ENCODE measurements around the gene RPS6KL1.

RPS6KL1 gene

DNA sequence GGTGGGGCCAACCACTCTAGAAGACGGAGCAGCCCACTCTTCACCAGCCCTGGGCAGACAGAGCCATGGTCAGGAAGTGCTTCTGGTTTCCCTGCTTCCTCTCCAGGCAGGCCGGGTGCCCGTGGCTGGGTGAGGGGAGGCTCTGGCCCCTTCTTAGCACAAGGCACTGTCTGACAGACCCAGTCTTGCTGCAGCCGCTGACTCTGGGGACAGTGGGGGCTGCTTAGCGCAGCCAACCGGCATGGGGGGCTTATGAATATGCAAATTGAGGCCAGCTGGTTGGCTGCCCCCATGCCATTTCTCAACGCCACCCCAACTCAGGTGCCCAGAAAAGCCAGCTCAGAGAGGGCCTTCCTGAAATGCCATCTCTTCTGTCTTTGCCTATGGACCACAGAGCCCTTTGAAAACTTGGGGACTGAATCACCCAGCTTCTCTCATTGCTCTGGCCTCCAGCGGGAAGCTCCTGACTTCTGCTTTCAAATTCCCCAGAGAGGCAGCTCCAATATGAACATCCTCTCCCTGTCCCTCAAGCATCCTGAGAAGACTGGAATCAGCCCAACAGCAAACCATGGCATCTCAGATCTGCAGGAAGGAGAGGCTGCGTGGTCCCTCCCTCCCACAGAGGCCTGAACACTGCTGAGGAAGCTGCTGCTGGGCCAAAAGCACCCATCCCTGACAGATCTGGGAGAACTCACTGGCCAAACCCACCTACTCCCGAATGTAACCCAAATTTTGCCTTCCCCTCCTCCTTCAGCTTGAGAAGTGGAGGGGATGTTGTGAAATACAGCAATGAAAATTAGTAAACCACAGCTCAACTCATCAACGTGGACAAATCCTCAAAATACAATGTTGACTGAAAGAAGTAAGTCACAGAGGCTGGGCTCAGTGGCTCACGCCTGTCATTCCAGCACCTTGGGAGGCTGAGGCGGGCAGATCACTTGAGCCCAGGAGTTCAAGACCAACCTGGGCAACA is 46.8 kb downstream of the RPS6KL1 start, which contains the start of gene PROX2:
TSS of gene PROX2 (minus strand) at position 205 of the 973 bp plus-strand sequence. CDS start 12,311 bp downstream, outside the sequence.
- no peak within 1 kb of the TSS for H3K4me3 ChIP-seq (ENCODE audit: low read depth in 1 of 2, low read length in 2 of 2)
- H3K36me3 ChIP-seq (ENCODE audit: control insufficient read depth in 1 of 2, insufficient read depth in 2 of 2, low read length in 2 of 2), result no peaks in the 10 kb centered on the region
- peaks cover 0 to 5% of the 10 kb centered on the region in 2 donors for H3K4me1 ChIP-seq (ENCODE audit: control insufficient read depth in 1 of 2, insufficient read depth in 2 of 2, low read length in 2 of 2)
- no peaks in the 10 kb centered on the region for H3K27me3 ChIP-seq (ENCODE audit: low read depth, low read length)
- H3K9me3 ChIP-seq (ENCODE audit: control insufficient read depth in 1 of 2, low read length in 2 of 2), result no peaks in the 10 kb centered on the region
- H3K27ac ChIP-seq (ENCODE audit: low read length), result no peak within 1 kb of the TSS

DNA sequence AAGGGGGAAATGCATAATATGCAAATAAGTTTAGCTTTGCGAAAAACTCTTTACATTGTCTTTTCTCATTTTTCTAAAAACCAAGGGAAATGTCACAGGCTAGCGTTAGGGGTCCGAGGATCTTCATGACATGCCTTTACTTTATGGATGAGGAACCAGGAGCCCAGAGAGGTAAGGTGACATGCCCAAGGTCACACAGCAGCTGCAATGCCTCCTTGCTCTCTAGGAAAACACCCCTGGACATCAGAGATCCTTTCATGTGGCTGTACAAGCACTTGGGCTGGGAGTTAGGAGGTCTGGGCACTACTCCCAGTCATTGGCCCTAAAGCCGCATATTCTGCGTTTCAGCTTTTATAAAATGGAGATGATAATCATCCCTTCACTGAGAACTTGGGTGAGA is 47.9 kb downstream of the RPS6KL1 start:
- Histone ChIP-seq H3K27me3 (ENCODE audit: low read depth, low read length) (no peaks in the 10 kb centered on the region), H3K27ac (ENCODE audit: low read length) (no peak overlapping the region), H3K4me3 (ENCODE audit: low read depth in 1 of 2, low read length in 2 of 2) (no peak overlapping the region), H3K4me1 (ENCODE audit: control insufficient read depth in 1 of 2, insufficient read depth in 2 of 2, low read length in 2 of 2) (no peaks in the 10 kb centered on the region), H3K9me3 (ENCODE audit: control insufficient read depth in 1 of 2, low read length in 2 of 2) (no peaks in the 10 kb centered on the region), H3K36me3 (ENCODE audit: control insufficient read depth in 1 of 2, insufficient read depth in 2 of 2, low read length in 2 of 2) (no peaks in the 10 kb centered on the region)

DNA sequence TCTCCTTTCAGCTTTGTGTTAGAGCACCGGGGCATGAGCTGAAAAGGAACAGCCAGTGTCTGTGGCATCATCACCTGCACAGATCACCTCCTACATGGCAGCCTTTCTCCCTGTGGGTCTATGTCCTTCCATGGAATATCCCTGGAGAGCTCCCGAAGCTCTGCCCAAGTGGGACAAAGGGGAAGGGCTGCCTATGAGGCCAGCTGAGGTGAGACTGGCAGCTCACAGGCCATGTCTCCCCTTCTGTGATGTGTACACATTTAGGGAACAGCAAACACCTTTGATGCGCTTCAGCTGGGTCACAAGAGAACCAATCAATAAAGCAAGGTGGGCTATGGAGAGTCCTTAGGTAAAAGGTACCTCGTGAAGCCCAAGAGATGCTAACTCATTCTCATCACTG is 51.2 kb downstream of the RPS6KL1 start:
- no peak overlapping the region for H3K27ac ChIP-seq (ENCODE audit: low read length)
- H3K36me3 ChIP-seq (ENCODE audit: control insufficient read depth in 1 of 2, insufficient read depth in 2 of 2, low read length in 2 of 2), result no peaks in the 10 kb centered on the region
- H3K4me1 ChIP-seq (ENCODE audit: control insufficient read depth in 1 of 2, insufficient read depth in 2 of 2, low read length in 2 of 2), result no peaks in the 10 kb centered on the region
- H3K9me3 ChIP-seq (ENCODE audit: control insufficient read depth in 1 of 2, low read length in 2 of 2), result no peaks in the 10 kb centered on the region
- H3K4me3 ChIP-seq (ENCODE audit: low read depth in 1 of 2, low read length in 2 of 2), result no peak overlapping the region
- no peaks in the 10 kb centered on the region for H3K27me3 ChIP-seq (ENCODE audit: low read depth, low read length)

DNA sequence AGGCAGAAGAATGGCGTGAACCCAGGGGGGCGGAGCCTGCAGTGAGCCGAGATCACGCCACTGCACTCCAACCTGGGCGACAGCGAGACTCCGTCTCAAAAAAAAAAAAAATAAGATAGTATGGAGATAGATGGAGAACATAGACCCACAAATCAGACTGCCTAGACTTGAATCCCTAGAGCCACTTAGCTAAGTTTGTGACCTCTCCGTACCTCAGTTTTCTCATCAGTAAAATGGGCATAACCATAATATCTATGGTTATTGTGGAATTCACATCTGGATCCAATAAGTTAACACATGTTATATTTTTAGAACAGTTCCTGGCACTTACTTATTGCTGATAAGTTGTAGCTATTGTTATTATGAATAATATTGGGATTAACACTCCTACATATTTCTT is 54.3 kb downstream of the RPS6KL1 start:
- H3K9me3 ChIP-seq (ENCODE audit: control insufficient read depth in 1 of 2, low read length in 2 of 2), result no peaks in the 10 kb centered on the region
- H3K27ac ChIP-seq (ENCODE audit: low read length), result no peak overlapping the region
- H3K27me3 ChIP-seq (ENCODE audit: low read depth, low read length), result no peaks in the 10 kb centered on the region
- no peaks in the 10 kb centered on the region for H3K36me3 ChIP-seq (ENCODE audit: control insufficient read depth in 1 of 2, insufficient read depth in 2 of 2, low read length in 2 of 2)
- no peaks in the 10 kb centered on the region for H3K4me1 ChIP-seq (ENCODE audit: control insufficient read depth in 1 of 2, insufficient read depth in 2 of 2, low read length in 2 of 2)
- H3K4me3 ChIP-seq (ENCODE audit: low read depth in 1 of 2, low read length in 2 of 2), result no peak overlapping the region

DNA sequence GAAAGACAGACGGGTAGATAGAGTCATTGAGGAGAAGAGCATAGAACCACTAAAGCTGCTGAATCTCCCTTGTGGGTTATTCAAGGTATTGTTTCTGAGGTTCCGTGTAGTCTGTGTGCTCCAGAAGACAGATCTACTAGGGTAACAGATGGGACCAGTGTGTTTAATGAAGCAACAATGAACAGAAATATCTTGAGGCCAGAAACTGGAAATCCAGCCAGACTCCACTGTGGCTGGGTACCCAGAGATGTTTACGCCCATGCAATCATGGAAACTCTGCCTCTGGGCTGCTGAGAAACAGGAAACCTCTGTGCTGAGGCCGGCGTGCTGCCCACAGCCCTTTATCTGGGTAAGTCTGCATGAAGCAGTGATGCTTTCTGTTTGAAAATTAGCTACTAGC is 55.4 kb downstream of the RPS6KL1 start:
- no peaks in the 10 kb centered on the region for H3K27me3 ChIP-seq (ENCODE audit: low read depth, low read length)
- no peaks in the 10 kb centered on the region for H3K9me3 ChIP-seq (ENCODE audit: control insufficient read depth in 1 of 2, low read length in 2 of 2)
- H3K27ac ChIP-seq (ENCODE audit: low read length), result peak overlapping the region; percentile 27
- H3K4me3 ChIP-seq (ENCODE audit: low read depth in 1 of 2, low read length in 2 of 2), result no peak overlapping the region
- H3K36me3 ChIP-seq (ENCODE audit: control insufficient read depth in 1 of 2, insufficient read depth in 2 of 2, low read length in 2 of 2), result no peaks in the 10 kb centered on the region
- no peaks in the 10 kb centered on the region for H3K4me1 ChIP-seq (ENCODE audit: control insufficient read depth in 1 of 2, insufficient read depth in 2 of 2, low read length in 2 of 2)

DNA sequence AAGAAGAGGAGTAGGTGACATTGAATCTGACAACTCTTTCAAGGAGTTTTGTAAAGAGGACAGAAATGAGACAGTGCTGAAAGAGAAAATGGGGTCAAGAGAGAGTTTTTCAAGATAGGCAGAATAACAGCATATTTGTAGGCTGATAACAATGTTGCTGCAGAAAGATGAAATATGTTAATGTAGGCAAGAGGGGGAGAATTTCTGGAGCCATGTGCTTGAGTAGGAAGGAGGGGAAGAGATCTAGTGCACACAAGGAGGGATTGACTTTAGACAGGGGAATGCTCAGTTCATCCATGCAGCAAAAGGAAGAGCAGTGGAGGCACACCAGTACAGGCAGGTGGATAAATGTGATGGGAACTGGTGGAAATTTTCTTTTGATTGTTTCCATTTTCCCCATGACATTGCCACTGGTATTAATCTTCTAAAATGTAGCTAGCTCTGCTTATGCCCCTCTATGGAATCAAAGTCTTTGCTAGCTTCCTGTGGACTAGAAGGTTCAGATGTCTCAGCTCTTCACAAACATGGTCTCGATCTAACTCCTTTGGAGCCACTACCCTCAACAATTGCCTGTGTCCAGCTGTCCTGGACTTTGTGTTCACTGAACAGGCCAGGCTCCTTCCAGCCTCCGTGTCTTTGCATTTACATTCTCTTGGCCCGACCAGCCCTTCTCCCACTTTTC is 56.2 kb downstream of the RPS6KL1 start:
- H3K9me3 ChIP-seq (ENCODE audit: control insufficient read depth in 1 of 2, low read length in 2 of 2), result no peaks in the 10 kb centered on the region
- no peaks in the 10 kb centered on the region for H3K4me1 ChIP-seq (ENCODE audit: control insufficient read depth in 1 of 2, insufficient read depth in 2 of 2, low read length in 2 of 2)
- H3K27ac ChIP-seq (ENCODE audit: low read length), result no peak overlapping the region
- H3K27me3 ChIP-seq (ENCODE audit: low read depth, low read length), result no peaks in the 10 kb centered on the region
- no peak overlapping the region for H3K4me3 ChIP-seq (ENCODE audit: low read depth in 1 of 2, low read length in 2 of 2)
- H3K36me3 ChIP-seq (ENCODE audit: control insufficient read depth in 1 of 2, insufficient read depth in 2 of 2, low read length in 2 of 2), result no peaks in the 10 kb centered on the region

DNA sequence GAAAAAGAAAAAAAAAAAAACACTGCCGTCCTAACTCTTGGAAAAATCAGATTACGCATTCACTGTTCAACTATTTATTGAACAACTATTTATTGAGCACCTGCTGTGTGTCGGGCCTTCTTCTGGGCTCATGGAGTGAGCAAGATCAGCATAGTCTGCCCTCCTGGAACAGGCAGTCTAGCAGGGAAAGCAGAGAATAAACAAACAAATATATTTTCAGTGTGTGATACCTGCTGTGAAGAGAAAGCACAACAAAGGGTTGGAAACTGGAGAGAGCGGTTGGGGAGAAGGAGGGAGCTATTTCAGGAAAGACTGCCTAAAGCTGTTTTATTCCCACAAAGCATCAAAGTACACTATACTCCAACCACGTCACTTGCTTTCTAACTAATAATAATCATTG is 57.9 kb downstream of the RPS6KL1 start:
- Histone ChIP-seq H3K36me3 (ENCODE audit: control insufficient read depth in 1 of 2, insufficient read depth in 2 of 2, low read length in 2 of 2) (no peaks in the 10 kb centered on the region), H3K4me3 (ENCODE audit: low read depth in 1 of 2, low read length in 2 of 2) (no peak overlapping the region), H3K27me3 (ENCODE audit: low read depth, low read length) (no peaks in the 10 kb centered on the region), H3K4me1 (ENCODE audit: control insufficient read depth in 1 of 2, insufficient read depth in 2 of 2, low read length in 2 of 2) (peaks cover 0 to 6% of the 10 kb centered on the region in 2 donors), H3K9me3 (ENCODE audit: control insufficient read depth in 1 of 2, low read length in 2 of 2) (no peaks in the 10 kb centered on the region), H3K27ac (ENCODE audit: low read length) (no peak overlapping the region)

DNA sequence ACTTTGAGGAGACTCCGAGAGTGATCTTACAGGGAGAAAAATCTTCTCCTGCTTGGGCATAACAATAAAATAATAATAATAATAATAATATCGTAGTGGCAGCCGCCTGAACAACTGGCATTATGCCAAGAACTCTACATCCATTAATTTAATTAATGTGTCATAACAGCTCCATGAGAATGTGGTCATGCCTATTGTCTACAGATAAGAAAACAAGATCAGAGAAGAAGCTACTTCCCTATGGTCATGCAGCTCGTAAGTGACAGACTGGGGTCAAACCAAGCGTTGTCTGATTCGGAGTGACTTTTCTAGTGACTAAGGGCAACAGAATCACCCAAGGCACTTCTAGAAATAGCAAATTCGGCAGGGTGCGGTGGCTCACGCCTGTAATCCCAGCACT is 58.9 kb downstream of the RPS6KL1 start:
- Histone ChIP-seq H3K27ac (ENCODE audit: low read length) (no peak overlapping the region), H3K4me1 (ENCODE audit: control insufficient read depth in 1 of 2, insufficient read depth in 2 of 2, low read length in 2 of 2) (peaks cover 0 to 6% of the 10 kb centered on the region in 2 donors), H3K36me3 (ENCODE audit: control insufficient read depth in 1 of 2, insufficient read depth in 2 of 2, low read length in 2 of 2) (no peaks in the 10 kb centered on the region), H3K27me3 (ENCODE audit: low read depth, low read length) (no peaks in the 10 kb centered on the region), H3K9me3 (ENCODE audit: control insufficient read depth in 1 of 2, low read length in 2 of 2) (no peaks in the 10 kb centered on the region), H3K4me3 (ENCODE audit: low read depth in 1 of 2, low read length in 2 of 2) (no peak overlapping the region)

DNA sequence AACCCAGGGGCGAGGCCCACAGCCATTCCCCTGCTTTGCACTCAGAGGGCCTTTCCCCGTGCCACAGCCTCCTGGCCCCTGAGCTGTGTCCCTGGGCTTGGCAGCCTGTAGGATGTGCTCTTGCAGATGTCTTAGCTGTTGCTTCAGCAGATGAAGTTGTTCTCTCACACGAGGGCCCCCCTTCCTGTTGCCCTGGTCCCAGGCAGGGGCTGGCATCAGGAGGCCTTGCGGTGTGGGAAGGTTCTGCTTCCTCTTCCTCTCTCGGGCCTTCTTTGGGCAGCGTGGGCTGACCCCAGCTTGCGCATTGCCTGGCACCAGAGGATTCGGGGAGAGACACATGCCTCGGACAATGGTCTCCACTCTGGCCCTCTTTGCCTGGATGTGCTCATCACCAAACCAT is 59.8 kb downstream of the RPS6KL1 start:
- H3K27me3 ChIP-seq (ENCODE audit: low read depth, low read length), result no peaks in the 10 kb centered on the region
- H3K27ac ChIP-seq (ENCODE audit: low read length), result no peak overlapping the region
- H3K4me1 ChIP-seq (ENCODE audit: control insufficient read depth in 1 of 2, insufficient read depth in 2 of 2, low read length in 2 of 2), result peaks cover 0 to 6% of the 10 kb centered on the region in 2 donors
- no peaks in the 10 kb centered on the region for H3K9me3 ChIP-seq (ENCODE audit: control insufficient read depth in 1 of 2, low read length in 2 of 2)
- no peak overlapping the region for H3K4me3 ChIP-seq (ENCODE audit: low read depth in 1 of 2, low read length in 2 of 2)
- no peaks in the 10 kb centered on the region for H3K36me3 ChIP-seq (ENCODE audit: control insufficient read depth in 1 of 2, insufficient read depth in 2 of 2, low read length in 2 of 2)

DNA sequence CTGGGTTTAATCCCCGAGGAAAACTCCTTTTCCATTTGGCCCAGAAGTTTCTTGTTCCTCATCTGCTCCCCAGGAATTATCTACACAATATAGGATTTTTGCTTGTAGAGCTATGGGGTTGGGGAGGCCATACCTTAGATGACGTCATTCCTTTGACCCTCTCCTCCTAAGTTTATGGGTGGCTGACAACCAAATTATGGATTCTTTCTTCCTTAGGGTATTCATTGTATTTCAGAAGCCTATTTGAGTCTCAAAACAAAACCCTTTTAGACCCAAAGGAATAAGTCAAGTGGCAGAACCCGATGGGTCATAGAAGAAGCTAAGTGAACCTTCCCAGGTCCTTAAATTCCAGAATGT is 61.3 kb downstream of the RPS6KL1 start:
- Histone ChIP-seq H3K36me3 (ENCODE audit: control insufficient read depth in 1 of 2, insufficient read depth in 2 of 2, low read length in 2 of 2) (no peaks in the 10 kb centered on the region), H3K4me1 (ENCODE audit: control insufficient read depth in 1 of 2, insufficient read depth in 2 of 2, low read length in 2 of 2) (peaks cover 0 to 6% of the 10 kb centered on the region in 2 donors), H3K27ac (ENCODE audit: low read length) (no peak overlapping the region), H3K27me3 (ENCODE audit: low read depth, low read length) (no peaks in the 10 kb centered on the region), H3K9me3 (ENCODE audit: control insufficient read depth in 1 of 2, low read length in 2 of 2) (no peaks in the 10 kb centered on the region), H3K4me3 (ENCODE audit: low read depth in 1 of 2, low read length in 2 of 2) (no peak overlapping the region)

DNA sequence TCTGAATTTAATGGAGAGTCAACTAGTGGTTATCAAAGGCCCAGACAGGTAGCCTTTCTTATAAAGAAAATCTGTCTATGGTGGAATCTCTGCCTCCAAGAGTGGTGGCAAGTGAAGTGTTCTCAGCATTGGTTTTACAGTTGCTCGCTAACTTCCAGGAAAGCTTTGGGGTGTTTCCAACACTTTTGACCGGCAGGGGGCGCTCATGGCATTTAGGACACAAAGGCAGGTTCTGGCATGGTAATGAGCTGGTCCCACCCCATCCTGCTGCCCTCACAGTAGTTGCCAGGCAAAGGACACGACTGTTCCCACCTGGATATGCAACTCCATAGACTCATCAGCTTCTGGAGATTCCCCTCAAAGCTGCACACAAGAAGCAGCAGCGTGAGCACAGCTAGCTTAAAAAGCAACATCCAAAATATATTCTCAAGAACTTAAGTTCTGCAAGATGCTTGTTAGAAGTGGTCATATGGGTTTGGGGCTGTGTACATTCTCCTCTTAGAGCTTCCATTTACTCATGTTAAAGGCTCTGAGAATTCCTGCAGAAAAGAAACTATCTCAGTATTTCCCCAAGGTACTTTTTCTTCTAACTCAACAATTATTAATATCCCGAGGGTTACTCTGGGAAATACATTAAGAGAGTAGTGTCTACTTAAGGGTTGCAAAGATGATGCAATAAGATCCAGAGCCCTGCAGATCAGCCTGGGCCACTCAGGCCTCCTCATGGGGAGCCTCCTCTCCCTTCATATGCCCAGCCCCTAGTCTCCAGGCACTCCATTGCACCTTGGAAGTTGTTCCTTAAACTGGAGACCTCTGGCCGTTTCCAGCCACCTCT is 61.9 kb downstream of the RPS6KL1 start:
- Histone ChIP-seq H3K9me3 (ENCODE audit: control insufficient read depth in 1 of 2, low read length in 2 of 2) (no peaks in the 10 kb centered on the region), H3K27me3 (ENCODE audit: low read depth, low read length) (no peaks in the 10 kb centered on the region), H3K4me1 (ENCODE audit: control insufficient read depth in 1 of 2, insufficient read depth in 2 of 2, low read length in 2 of 2) (peaks cover 0 to 6% of the 10 kb centered on the region in 2 donors), H3K27ac (ENCODE audit: low read length) (no peak overlapping the region), H3K4me3 (ENCODE audit: low read depth in 1 of 2, low read length in 2 of 2) (no peak overlapping the region), H3K36me3 (ENCODE audit: control insufficient read depth in 1 of 2, insufficient read depth in 2 of 2, low read length in 2 of 2) (no peaks in the 10 kb centered on the region)

All from muscle layer of duodenum (tissue), 2 donors.